ENCODE measurements around the gene SVIP.

The SVIP gene

GRCh38 chr11:22851477-22851876, 21.9 kb upstream of the SVIP start (continued):
- TF ChIP-seq, protein P1, sequence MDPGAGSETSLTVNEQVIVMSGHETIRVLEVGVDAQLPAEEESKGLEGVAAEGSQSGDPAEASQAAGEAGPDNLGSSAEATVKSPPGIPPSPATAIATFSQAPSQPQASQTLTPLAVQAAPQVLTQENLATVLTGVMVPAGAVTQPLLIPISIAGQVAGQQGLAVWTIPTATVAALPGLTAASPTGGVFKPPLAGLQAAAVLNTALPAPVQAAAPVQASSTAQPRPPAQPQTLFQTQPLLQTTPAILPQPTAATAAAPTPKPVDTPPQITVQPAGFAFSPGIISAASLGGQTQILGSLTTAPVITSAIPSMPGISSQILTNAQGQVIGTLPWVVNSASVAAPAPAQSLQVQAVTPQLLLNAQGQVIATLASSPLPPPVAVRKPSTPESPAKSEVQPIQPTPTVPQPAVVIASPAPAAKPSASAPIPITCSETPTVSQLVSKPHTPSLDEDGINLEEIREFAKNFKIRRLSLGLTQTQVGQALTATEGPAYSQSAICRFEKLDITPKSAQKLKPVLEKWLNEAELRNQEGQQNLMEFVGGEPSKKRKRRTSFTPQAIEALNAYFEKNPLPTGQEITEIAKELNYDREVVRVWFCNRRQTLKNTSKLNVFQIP (CRISPR knock-in tag; IDR thresholded peaks at IDR 0.05; ENCODE audit: borderline replicate concordance, low read depth) = no peak
- TF ChIP-seq ZNF8 (CRISPR knock-in tag; IDR thresholded peaks at IDR 0.05) = no peak
- TF ChIP-seq CSDC2 (CRISPR knock-in tag; IDR thresholded peaks at IDR 0.05) = no peak
- no peak for TF ChIP-seq GLIS3 (CRISPR knock-in tag; IDR thresholded peaks at IDR 0.05)
- no peak for TF ChIP-seq ZNF565 (CRISPR knock-in tag; conservative IDR thresholded peaks at IDR 0.05; ENCODE audit: low read depth)
- TF ChIP-seq OSR1 (CRISPR knock-in tag; IDR thresholded peaks at IDR 0.05) = no peak
- no peak for TF ChIP-seq SNAI2 (CRISPR knock-in tag; IDR thresholded peaks at IDR 0.05)
- no peak for TF ChIP-seq ZNF70 (CRISPR knock-in tag; IDR thresholded peaks at IDR 0.05)
- no peak for TF ChIP-seq PPARA (CRISPR knock-in tag; IDR thresholded peaks at IDR 0.05; ENCODE audit: borderline replicate concordance)

GRCh38 chr11:22846726-22847125, 17.1 kb upstream of the SVIP start:
- no peak for TF ChIP-seq TCF4 (CRISPR knock-in tag; IDR thresholded peaks at IDR 0.05; ENCODE audit: borderline replicate concordance)
- no peak for TF ChIP-seq ZFP30 (CRISPR knock-in tag; IDR thresholded peaks at IDR 0.05)
- TF ChIP-seq CSDC2 (CRISPR knock-in tag; IDR thresholded peaks at IDR 0.05) = no peak
- no peak for TF ChIP-seq OSR1 (CRISPR knock-in tag; IDR thresholded peaks at IDR 0.05)
- TF ChIP-seq ISL1 (CRISPR knock-in tag; IDR thresholded peaks at IDR 0.05) = no peak
- TF ChIP-seq ZC3H10 (CRISPR knock-in tag; IDR thresholded peaks at IDR 0.05) = no peak
- no peak for TF ChIP-seq ZNF8 (CRISPR knock-in tag; IDR thresholded peaks at IDR 0.05)
- TF ChIP-seq RARB (CRISPR knock-in tag; IDR thresholded peaks at IDR 0.05) = no peak
- no peak for TF ChIP-seq TOX (CRISPR knock-in tag; IDR thresholded peaks at IDR 0.05; ENCODE audit: borderline replicate concordance)
- no peak for TF ChIP-seq CSRNP3 (CRISPR knock-in tag; IDR thresholded peaks at IDR 0.05)
- TF ChIP-seq ARNTL (CRISPR knock-in tag; IDR thresholded peaks at IDR 0.05; ENCODE audit: borderline replicate concordance, low read depth) = no peak
- no peak for TF ChIP-seq BACH2 (CRISPR knock-in tag; IDR thresholded peaks at IDR 0.05; ENCODE audit: borderline replicate concordance)
- TF ChIP-seq SNAI2 (CRISPR knock-in tag; IDR thresholded peaks at IDR 0.05) = no peak
- ATAC-seq = no peak

GRCh38 chr11:22832315-22833015, 2.9 kb upstream of the SVIP start:
- no peak for ATAC-seq
- TF ChIP-seq SNAI2 (CRISPR knock-in tag; IDR thresholded peaks at IDR 0.05) = no peak
- TF ChIP-seq ISL1 (CRISPR knock-in tag; IDR thresholded peaks at IDR 0.05) = 0 out of 2 replicates have a peak, but pooled peaks have one; percentile 18
- TF ChIP-seq PPARA (CRISPR knock-in tag; IDR thresholded peaks at IDR 0.05; ENCODE audit: borderline replicate concordance) = no peak

DNA sequence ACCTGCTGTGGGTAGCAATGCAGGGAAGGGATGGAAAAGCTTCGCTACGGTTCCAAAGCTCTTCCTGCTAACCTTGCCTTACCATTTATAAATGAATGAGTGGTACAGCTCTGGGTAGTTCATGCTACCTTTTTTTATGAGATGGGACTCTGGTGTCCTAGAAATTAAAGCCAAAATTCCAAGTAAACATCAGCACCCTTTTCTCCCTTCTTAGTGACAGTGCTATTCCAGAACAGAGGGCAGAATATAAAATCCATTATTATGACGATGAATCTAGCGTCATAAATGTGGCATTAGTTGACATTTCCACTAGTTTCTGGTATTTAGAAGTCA, 447 bp upstream of the SVIP start:
- no peak; the same call in 1 of the 2 replicates for TF ChIP-seq SNAI2 (CRISPR knock-in tag; IDR thresholded peaks at IDR 0.05)
- no peak for TF ChIP-seq ZC3H10 (CRISPR knock-in tag; IDR thresholded peaks at IDR 0.05)
- ATAC-seq = no peak

DNA sequence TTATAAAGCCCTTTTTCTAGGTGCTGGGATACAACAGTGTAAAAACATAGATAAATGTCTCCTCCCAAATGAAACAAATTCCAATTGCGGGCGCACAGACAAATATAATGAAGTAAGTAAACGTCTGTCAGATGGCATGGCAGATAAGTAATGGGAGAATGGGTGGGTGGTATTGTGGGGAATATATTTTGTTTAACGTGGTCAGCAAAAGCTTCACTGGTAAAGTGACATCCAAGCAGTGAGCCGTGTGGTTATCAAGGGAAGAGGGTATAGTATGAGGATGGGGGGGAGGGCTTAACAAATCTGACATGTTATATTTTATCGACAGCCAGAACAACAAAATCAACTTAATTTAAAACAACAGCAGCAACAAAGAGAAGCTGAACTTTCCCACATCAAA, 1.2 kb downstream of the SVIP start:
- no peak for ATAC-seq
- TF ChIP-seq TCF4 (CRISPR knock-in tag; IDR thresholded peaks at IDR 0.05; ENCODE audit: borderline replicate concordance) (no peak), PATZ1 (CRISPR knock-in tag; IDR thresholded peaks at IDR 0.05; ENCODE audit: borderline replicate concordance) (no peak), ZNF8 (CRISPR knock-in tag; IDR thresholded peaks at IDR 0.05) (no peak), ZFP3 (CRISPR knock-in tag; IDR thresholded peaks at IDR 0.05) (no peak), TSHZ2 (CRISPR knock-in tag; IDR thresholded peaks at IDR 0.05) (no peak), ESRRG (CRISPR knock-in tag; IDR thresholded peaks at IDR 0.05) (no peak), RARB (CRISPR knock-in tag; IDR thresholded peaks at IDR 0.05) (no peak), GLIS3 (CRISPR knock-in tag; IDR thresholded peaks at IDR 0.05) (no peak), SNAI2 (CRISPR knock-in tag; IDR thresholded peaks at IDR 0.05) (no peak), ZNF565 (CRISPR knock-in tag; conservative IDR thresholded peaks at IDR 0.05; ENCODE audit: low read depth) (no peak)
- TF ChIP-seq, protein P2, sequence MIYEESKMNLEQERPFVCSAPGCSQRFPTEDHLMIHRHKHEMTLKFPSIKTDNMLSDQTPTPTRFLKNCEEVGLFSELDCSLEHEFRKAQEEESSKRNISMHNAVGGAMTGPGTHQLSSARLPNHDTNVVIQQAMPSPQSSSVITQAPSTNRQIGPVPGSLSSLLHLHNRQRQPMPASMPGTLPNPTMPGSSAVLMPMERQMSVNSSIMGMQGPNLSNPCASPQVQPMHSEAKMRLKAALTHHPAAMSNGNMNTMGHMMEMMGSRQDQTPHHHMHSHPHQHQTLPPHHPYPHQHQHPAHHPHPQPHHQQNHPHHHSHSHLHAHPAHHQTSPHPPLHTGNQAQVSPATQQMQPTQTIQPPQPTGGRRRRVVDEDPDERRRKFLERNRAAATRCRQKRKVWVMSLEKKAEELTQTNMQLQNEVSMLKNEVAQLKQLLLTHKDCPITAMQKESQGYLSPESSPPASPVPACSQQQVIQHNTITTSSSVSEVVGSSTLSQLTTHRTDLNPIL (CRISPR knock-in tag; IDR thresholded peaks at IDR 0.05; ENCODE audit: low read depth) = no peak
- TF ChIP-seq, protein P1 (CRISPR knock-in tag; IDR thresholded peaks at IDR 0.05; ENCODE audit: borderline replicate concordance, low read depth) = no peak

Measured in SK-N-SH treated with all-trans-retinoic acid at 6 μM for 48 hours (cell line).